IPS DF 6.9 (cell line): Measurements from ENCODE around the gene COA3.

Experiments
- DNase-seq: peaks from one replicate; pipeline ENCODE4 v3.0.0-alpha.2; 2013; ENCODE audit warnings: low read depth, low spot score
- H3K27ac ChIP-seq: one replicate; pipeline ENCODE4 v1.5.1; 2013; ENCODE audit warnings: low read length, control low read depth
- H3K27me3 ChIP-seq: 2 replicates; pipeline ENCODE4 v1.6.1; 2013; ENCODE audit warnings: mild to moderate bottlenecking, low read length; ENCODE audit not compliant: control insufficient read depth, insufficient read depth
- H3K36me3 ChIP-seq: 2 replicates; pipeline ENCODE4 v1.6.1; 2013; ENCODE audit warnings: low read length; ENCODE audit not compliant: control insufficient read depth, insufficient read depth
- H3K4me1 ChIP-seq: 2 replicates; pipeline ENCODE4 v1.6.1; 2013; ENCODE audit warnings: low read length; ENCODE audit not compliant: control insufficient read depth, insufficient read depth
- H3K4me3 ChIP-seq: 2 replicates; pipeline ENCODE4 v1.5.1; 2013; ENCODE audit warnings: mild to moderate bottlenecking, low read length
- H3K9me3 ChIP-seq: 2 replicates; pipeline ENCODE4 v1.6.1; 2013; ENCODE audit warnings: low read length, inconsistent platforms; ENCODE audit not compliant: control insufficient read depth, insufficient read depth
- WGBS: extraction: QIAGEN DNeasy Blood & Tissue Kit; methylation state at CpG from one replicate; pipeline ENCODE4 v1.1.7; 2013; ENCODE audit warnings: mixed read lengths, missing lambda C conversion rate; ENCODE audit not compliant: insufficient read length, insufficient coverage; 5-methylcytosine and 5-hydroxymethylcytosine counted together

The COA3 gene

DNA sequence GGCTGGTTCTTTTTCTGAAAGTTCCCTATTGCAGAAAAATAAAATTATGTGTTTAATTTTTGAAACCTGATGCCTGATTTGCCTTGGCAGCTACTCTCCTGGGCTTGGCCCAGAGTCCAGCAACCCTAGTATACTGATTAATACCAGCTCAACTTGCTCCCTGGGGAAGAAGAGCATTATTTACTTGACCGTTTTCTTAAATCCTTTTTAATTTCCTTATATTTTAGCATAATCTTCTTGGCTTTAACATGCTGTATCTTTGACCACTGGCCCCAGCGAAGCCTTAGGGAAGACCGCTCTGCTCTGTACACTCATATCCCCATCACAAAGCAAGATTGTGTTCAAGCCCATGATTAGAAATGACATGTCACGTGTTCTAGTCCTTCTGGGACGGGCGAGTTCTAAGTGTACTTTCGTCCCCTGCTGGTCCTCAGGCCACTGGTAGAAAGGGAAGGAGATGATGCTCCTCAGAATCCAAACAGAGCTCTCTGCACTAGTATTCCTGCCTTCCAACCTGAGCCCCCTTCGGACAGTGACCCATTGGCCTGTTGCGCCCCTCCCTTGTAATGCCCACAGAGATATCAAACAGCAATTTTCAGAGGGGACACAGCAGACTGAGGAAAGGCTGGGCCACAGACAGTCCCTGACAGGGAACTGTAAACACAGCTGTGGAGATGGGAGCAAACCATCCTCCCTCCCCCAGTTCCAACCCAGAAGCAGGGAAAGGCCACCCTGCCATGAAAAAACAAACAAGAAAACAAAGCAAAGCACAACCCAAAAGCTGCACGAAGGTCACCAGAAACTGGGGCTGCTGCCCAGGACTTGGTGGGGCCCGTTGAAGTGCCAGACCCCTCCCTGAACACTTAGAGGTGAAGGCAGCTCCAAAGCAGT is 49.4 kb downstream of the COA3 start:
- Histone ChIP-seq H3K36me3 (no peaks in the 10 kb centered on the region), H3K4me3 (no peak overlapping the region), H3K27me3 (peaks cover 8% of the 10 kb centered on the region; the same call in 1 of the 2 replicates), H3K4me1 (no peaks in the 10 kb centered on the region), H3K9me3 (no peaks in the 10 kb centered on the region), H3K27ac (no peak overlapping the region)
- DNase-seq: no peak
- WGBS: no CpG with 5 or more reads among the region's 11 CpGs

DNA sequence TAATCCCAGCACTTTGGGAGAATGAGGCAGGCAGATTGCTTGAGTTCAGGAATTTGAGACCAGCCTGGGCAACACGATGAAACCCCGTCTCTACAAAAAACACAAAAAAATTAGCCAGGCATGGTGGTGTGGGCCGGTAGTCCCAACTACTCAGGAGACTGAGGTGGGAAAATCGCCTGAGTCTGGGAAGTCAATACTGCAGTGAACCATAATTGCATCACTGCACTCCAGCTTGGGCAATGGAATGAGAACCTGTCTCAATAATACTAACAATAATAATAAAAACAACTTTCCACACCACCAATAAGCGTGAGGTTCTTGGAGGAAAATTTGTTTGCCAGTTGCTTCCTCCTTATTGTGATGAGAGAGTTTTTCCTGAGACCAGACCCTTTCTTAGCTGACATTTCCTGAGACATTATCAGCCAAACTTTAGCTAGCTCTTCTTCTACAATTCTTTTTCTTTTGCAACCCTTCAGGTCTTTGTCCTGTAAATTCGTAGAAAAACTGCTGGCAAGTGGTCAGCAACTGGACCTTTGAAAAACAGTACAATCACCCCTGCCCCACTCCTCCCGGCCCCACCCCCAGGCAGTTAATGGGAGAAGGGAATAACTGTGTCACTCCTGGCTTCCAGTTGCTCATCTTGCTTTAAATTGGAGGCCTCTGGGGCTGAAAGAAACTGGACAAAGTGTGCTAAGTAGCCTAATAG is 50.1 kb downstream of the COA3 start:
- DNase-seq: no peak
- no CpG with 5 or more reads among the region's 7 CpGs for WGBS
- H3K4me1 ChIP-seq: peaks cover 2% of the 10 kb centered on the region; the same call in 1 of the 2 replicates
- H3K27ac ChIP-seq: no peak overlapping the region
- no peaks in the 10 kb centered on the region for H3K9me3 ChIP-seq
- H3K36me3 ChIP-seq: no peaks in the 10 kb centered on the region
- H3K4me3 ChIP-seq: no peak overlapping the region
- H3K27me3 ChIP-seq: peaks cover 8% of the 10 kb centered on the region; the same call in 1 of the 2 replicates
